ENCODE results near the gene COL23A1.

COL23A1 gene

DNA sequence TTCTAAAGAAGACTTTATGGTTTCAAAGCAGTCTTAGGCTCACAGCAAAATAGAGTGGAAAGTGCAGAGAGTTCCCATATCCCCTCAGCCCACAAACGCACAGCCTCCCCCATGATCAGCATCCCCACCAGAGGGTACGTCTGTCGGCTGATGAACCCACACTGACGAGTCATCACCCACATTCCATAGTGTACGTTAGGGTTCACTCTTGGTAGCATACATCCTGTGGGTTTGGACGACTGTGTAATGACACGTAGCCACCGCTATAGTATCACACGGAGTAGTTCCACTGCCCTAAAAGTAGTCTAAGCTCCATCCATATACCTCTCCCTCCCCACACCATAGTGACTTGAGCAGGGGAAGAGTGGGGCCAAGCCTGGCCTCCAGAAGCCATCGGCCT lies 221.9 kb downstream of the COL23A1 start:
- TF ChIP-seq, protein P1, sequence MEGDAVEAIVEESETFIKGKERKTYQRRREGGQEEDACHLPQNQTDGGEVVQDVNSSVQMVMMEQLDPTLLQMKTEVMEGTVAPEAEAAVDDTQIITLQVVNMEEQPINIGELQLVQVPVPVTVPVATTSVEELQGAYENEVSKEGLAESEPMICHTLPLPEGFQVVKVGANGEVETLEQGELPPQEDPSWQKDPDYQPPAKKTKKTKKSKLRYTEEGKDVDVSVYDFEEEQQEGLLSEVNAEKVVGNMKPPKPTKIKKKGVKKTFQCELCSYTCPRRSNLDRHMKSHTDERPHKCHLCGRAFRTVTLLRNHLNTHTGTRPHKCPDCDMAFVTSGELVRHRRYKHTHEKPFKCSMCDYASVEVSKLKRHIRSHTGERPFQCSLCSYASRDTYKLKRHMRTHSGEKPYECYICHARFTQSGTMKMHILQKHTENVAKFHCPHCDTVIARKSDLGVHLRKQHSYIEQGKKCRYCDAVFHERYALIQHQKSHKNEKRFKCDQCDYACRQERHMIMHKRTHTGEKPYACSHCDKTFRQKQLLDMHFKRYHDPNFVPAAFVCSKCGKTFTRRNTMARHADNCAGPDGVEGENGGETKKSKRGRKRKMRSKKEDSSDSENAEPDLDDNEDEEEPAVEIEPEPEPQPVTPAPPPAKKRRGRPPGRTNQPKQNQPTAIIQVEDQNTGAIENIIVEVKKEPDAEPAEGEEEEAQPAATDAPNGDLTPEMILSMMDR (IDR thresholded peaks at IDR 0.05; ENCODE audit: borderline replicate concordance, control extremely low read depth, extremely low read depth, insufficient read depth, missing control alignments) = no peak
- in situ Hi-C loops (cut with MboI; ENCODE audit: low sequenced_read_pairs, unreplicated experiment) = no loop called here
- DNase-seq (ENCODE audit: low spot score) = no peak

DNA sequence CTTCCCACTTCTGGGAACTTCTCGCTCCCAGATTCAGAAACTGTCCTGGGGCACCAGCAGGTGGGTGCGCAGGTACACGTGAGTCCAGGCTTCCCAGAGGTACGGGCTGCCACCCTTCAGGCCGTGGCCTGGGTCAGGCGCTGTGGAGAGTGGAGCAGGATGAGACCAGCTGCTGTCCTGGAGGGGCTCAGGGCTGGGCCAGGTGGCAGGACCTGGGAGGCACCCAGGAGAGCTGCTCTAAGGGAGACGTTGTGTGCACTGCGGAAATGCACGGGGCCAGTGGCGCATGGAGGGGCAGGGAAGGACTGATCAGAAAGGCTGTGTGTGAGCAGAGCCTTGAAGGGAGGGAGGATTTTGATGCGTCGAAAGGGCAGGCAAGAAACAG lies 222.5 kb downstream of the COL23A1 start:
- in situ Hi-C loops (cut with MboI; ENCODE audit: low sequenced_read_pairs, unreplicated experiment) = no loop called here
- TF ChIP-seq, protein P1 (IDR thresholded peaks at IDR 0.05; ENCODE audit: borderline replicate concordance, control extremely low read depth, extremely low read depth, insufficient read depth, missing control alignments) = no peak
- DNase-seq (ENCODE audit: low spot score) = no peak

DNA sequence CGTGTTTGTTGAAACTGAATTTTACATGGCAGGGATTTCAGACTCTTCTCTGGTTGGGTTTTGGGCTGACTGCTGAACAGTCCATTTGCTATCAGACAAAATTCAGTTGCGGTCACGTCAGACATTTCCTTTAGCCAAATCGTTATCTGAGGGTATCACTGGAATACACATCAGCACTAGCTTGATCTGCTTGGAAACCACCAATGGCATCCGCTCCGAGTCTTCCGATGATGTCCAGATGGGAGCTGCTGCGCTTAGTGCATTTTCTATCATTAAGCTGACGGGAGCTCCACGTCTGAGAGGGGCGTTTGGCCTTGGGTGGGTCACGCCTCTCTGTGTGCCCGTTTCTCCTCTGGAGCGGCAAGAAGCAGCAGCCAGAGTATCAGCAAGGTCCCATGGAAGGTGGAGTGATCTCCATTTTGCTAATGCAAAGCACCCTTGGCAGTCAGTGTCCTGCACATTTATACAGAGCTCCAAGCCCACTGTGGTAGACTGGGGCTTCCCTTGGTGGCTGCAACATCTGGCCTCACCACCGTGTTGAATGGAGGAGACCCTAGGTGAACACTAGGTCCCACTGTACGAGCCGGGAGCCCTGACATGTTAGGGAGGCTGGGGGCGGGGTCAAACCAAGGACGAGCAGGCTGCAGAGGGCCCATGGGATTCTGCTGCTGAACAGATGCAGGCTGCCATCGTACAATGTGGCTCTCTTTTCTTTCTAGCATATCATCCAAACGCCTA lies 223.0 kb downstream of the COL23A1 start:
- in situ Hi-C loops (cut with MboI; ENCODE audit: low sequenced_read_pairs, unreplicated experiment) = no loop called here
- DNase-seq (ENCODE audit: low spot score) = no peak
- TF ChIP-seq, protein P1 (IDR thresholded peaks at IDR 0.05; ENCODE audit: borderline replicate concordance, control extremely low read depth, extremely low read depth, insufficient read depth, missing control alignments) = no peak

DNA sequence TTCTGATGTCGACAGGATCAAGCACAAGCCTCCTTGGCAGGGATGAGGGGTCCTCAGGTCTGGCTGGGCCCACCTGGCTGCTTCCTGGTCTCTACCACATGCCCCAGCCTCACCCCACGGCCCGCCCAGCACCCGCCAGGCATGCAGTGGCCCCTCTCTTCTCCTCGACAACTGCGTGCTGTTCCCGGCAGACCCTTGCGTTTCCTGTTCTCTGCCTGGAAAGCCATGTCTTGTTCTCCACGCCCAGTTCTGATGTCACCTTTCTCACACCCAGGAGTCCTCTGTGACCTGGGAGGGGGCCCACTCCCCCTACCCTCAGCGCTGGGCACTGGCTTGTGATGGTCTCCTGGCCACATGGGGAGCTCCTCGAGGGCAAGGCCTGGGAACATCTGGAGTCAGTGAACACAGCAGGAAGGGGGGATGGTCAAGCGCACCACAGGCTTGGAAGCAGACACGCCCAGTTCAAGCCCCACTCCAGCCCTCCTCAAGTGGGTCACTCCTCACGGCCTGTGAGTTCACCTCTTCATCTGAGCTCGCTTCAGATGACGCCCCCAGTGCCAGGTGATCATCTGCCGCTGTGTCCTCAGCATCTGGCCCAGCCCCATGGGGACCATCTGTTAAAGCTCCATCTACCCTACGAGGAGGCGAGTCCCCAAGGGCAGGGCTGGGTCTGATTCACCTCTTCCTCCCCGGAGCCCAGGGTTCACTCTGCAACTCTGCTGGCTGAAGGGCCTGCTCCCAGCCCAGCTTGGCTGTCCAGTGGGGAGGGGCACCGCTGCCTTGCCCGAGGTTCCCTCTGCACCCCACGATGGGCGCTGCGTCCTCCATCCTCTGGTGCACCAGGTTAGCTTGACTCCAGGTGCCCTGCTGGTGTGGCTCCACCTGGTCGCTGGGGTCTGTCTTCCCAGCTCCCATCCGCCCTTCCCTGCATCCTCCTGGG lies 224.4 kb downstream of the COL23A1 start:
- TF ChIP-seq, protein P1 (IDR thresholded peaks at IDR 0.05; ENCODE audit: borderline replicate concordance, control extremely low read depth, extremely low read depth, insufficient read depth, missing control alignments) = no peak
- no peak for DNase-seq (ENCODE audit: low spot score)
- in situ Hi-C loops (cut with MboI; ENCODE audit: low sequenced_read_pairs, unreplicated experiment) = no loop called here

DNA sequence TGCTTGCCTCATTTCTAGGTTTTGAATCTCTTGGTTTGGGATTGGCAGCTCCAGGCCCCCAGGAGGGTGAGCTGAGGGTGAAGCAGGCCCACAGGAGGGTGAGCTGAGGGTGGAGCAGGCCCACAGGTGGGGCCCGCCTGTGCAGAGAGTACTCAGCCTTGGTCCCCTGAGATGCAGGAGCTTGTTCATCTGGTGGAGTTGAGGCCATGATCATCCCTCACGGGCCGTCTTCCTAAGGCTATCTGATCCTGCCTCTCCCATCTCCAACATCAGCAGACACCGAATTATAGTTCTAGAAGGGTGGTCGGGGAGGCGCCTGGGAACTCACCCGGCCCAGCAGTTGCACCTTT lies 225.9 kb downstream of the COL23A1 start:
- DNase-seq (ENCODE audit: low spot score) = no peak
- TF ChIP-seq, protein P1 (IDR thresholded peaks at IDR 0.05; ENCODE audit: borderline replicate concordance, control extremely low read depth, extremely low read depth, insufficient read depth, missing control alignments) = no peak
- in situ Hi-C loops (cut with MboI; ENCODE audit: low sequenced_read_pairs, unreplicated experiment) = no loop called here

DNA sequence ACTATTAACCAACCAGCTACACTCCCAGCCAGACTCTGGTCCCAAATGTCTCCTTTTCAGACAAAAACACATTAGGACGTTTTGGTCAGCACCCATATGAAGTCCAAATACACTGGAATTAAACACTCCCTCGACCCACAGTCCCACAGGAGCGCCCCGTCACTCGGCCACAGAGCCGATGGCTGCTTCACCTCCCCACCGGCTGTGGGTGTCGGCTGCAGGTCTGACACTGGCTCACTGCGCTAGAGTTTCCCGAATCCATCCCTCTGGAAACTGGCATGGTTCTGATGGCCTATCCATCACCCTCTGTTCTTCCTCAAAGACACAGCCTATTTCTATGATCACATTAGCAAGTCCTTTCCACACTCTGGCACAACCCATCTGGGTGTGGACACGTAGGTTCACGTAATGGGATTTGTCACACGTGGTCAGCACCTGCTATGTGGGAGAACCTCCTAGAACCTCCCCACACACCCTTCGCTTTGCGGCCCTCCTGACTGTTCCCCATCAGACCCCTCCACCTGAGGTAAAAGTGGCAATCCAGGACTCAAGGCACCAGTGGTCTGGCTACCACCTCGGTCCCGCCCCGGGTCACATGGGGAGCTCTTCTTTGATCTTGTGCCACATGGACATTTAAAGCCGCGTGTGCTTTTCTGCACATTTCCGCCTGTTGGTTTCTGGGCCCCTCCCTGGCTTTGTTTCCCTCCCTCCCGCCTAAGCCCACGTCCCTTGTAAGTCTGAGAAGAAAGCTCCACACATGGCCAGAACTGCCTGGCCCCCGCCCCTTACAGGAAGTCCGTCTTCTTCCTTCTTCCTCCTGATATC lies 226.5 kb downstream of the COL23A1 start:
- in situ Hi-C loops (cut with MboI; ENCODE audit: low sequenced_read_pairs, unreplicated experiment) = no loop called here
- TF ChIP-seq, protein P1 (IDR thresholded peaks at IDR 0.05; ENCODE audit: borderline replicate concordance, control extremely low read depth, extremely low read depth, insufficient read depth, missing control alignments) = no peak
- DNase-seq (ENCODE audit: low spot score) = no peak
